Measurements from ENCODE around the gene PNMA6E.

DNA sequence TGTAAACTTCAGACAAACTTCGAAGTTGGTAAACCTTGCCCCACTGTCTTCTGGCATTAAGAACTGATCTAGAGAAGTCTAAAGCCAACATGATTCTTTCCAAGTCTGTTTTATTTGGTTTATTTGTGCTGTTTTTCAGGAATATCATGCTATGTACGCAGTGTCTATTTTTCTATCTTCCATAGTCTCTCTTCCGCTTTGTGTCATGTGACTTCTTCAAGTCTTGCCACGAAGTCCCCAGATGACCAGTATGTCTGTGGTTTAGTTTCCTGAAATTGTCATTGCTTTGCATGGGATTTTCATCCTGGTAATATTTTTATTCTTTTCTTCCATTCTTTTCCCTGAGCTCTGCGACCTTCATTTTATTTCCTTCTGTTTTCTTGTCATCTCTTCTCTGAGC lies 15.1 kb downstream of the PNMA6E start:
- TF ChIP-seq CTCF (IDR thresholded peaks at IDR 0.05) (no peak), POLR2AphosphoS5 (IDR thresholded peaks at IDR 0.05; ENCODE audit: insufficient read depth in 1 of 2, low read depth in 1 of 2) (no peak)

Measured in vagina (tissue), 2 donors.